Head of caudate nucleus (tissue), 42 donors: ENCODE data around the gene RAMP3.
"Not testable (repeated sequence)": the region's sequence is repeated elsewhere in the genome, so short reads cannot be mapped to it uniquely, and the experiment has no call there.

Source experiments
- DNase-seq, 42 donors: peaks; one replicate each; pipeline versions ENCODE4 v3.0.0 to v3.0.0-alpha.2; 2020 to 2021; ENCODE audit warnings: mixed read lengths in 7 of 42
- intact Hi-C: fragments of 100-400 bp; cut with DNase I; formaldehyde crosslinking; loops from one replicate; pipeline ENCODE4 v1.15.0; 2022

Gene RAMP3

GRCh38 chr7:45203936-45204445 lies 46.4 kb downstream of the RAMP3 start:
- intact Hi-C loops: no loop called here
- no peak for DNase-seq

DNA sequence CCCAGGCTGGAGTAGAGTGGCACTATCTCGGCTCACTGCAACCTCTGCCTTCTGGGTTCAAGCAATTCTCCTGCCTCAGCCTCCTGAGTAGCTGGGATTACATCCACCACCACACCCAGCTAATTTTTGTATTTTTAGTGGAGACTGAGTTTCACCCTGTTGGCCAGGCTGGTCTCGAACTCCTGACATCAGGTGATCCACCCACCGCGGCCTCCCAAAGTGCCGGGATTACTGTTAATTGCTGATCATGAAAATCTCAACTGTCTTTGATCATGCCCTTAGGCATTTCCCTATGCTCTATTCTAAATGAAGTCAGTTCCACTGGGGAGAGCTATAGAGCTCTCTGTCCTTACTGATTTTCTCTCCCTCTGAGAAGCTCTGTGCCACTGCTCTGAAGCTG lies 48.7 kb downstream of the RAMP3 start:
- intact Hi-C loops: not testable (repeated sequence)

GRCh38 chr7:45209909-45210308 lies 52.3 kb downstream of the RAMP3 start:
- DNase-seq, intact Hi-C loops: not testable (repeated sequence)

More for the DNA sequence above, 48.7 kb downstream of the RAMP3 start:
- peak in 1 of 42 donors; percentile 18 for DNase-seq

DNA sequence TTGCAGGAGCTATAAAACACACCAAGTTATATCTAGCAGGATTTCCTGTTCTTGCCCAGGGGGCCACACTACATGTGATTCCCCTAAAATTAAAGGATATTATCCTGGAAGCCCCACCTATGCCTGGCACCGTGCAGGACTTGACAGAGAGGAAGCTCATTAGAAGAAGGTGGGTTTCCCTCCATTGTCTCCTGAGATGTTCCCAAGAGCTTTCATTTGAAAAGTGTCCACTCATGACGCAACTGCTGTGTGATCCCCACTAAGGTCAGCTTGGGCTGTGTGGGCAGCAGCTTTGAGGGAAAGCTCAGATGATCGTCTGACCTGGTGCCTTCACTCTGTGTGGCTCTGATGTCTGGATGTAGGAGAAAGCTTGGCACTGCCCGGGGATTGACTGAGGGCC lies 53.5 kb downstream of the RAMP3 start:
- intact Hi-C loops: no loop called here
- peak in 1 of 42 donors; percentile 6 for DNase-seq

DNA sequence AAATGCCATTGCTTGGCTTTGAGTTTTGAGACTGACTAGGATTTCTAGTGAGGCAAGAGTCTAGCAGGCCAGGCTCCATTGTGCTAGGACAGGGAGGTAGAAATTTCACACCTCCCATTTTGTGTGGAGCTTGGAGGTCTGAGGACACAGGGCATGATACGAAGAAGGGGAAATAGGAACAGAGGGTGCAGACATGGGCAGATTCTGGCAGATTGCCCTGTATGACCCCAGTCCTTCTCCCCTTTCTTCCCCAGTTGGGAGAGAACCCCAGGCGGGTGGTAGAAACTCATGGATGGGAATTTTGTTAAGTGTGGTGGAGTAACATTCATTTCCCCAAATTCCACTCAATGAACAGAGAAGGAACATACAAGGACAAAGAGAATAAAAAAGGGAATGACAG lies 54.4 kb downstream of the RAMP3 start:
- peak in 1 of 42 donors; percentile 22 for DNase-seq
- intact Hi-C loops: no loop called here

DNA sequence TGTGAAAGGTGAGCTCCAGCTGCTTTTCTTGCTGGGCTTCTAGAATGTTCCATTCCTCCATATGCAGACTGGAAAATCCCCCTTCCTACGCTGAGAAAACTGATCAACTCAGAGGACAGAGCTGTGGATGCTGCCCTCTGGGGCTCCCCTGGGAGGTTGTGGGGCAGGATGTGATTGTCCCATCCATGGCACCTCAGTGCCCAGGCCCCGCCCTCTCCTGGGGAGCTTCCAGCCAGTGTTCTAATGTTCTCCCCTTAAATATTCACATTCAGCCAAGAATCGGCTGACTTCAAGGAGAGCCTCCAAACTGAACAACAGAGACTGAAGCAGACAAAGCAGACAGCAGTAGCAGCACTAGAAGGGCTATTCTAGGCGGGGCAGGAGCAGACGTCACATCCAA lies 55.0 kb downstream of the RAMP3 start:
- peak in 1 of 42 donors; percentile 31 for DNase-seq
- intact Hi-C loops: no loop called here

DNA sequence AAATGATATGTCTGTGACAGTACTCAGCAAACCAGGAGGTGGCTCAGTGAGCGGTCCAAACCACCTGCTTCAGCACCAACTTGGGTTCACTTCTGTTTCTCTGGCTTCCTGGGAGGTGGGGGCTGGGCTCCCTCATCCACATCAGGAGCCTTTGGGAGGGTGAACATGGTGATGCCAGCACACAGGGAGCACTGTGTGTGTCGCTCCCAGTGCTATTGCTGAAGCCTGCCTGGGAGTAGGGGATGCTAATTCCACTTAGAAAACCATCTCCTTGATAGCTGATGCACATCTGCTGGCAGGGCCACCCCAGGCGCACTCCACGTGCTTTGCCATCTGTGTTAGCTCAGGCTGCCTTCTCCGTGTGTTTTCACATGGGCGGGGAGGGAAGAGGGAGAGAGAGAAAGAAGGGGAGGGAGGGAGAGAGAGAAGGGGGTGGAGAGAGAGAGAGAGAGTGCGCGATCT lies 58.0 kb downstream of the RAMP3 start:
- intact Hi-C loops: no loop called here

DNA sequence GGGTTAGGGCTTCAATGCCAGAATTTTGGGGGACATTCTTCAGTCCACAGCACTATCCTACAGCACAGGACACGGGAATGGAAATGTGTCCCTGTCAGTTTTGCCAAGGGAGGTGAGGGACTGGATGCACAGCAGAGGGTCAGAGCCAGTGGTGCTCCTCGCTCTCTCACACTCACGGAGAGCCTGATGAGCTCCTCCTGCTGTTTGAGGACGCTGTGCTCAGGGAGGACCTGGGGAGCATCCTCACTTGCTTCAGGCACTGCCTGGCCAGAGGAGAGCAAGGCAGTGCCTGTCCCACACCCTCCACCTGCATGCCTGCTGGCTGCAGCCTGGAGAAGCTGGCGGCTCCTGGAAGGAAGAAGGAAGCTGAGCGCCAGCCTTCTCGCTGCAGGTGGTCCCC lies 58.6 kb downstream of the RAMP3 start:
- no peak for DNase-seq
- intact Hi-C loops: no loop called here

More for the DNA sequence above, 58.0 kb downstream of the RAMP3 start:
- peak in 8 of 42 donors; percentile 17 to 54 (median 33) for DNase-seq

GRCh38 chr7:45216622-45217165 lies 59.1 kb downstream of the RAMP3 start:
- intact Hi-C loops: no loop called here
- DNase-seq: peak in 1 of 42 donors; percentile 35

DNA sequence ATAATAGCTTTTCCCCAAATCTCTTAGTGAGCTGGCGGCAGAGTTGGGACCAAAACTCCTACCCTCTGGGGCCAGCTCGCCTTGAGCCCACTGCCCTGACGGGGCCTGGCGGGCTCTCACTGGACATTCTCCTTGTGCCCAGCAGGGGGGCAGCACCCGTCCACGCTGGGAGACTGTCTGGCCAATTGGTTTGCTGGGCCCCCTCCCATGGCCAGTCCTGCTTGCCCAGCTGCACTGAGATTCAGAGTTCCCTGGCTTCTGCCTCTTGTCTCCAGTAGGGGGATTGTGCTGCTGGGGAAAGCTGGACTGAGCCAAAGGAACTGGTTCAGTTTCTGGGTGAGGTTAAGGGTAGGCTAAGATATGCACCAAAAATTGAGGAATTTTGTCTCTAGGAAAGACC lies 59.8 kb downstream of the RAMP3 start:
- peak in 3 of 42 donors; percentile 14 to 49 (median 38) for DNase-seq
- intact Hi-C loops: no loop called here

- peak in 1 of 42 donors; percentile 26 for DNase-seq
- intact Hi-C loops: no loop called here
Observed at GRCh38 chr7:45219130-45219529, 61.5 kb downstream of the RAMP3 start.

DNA sequence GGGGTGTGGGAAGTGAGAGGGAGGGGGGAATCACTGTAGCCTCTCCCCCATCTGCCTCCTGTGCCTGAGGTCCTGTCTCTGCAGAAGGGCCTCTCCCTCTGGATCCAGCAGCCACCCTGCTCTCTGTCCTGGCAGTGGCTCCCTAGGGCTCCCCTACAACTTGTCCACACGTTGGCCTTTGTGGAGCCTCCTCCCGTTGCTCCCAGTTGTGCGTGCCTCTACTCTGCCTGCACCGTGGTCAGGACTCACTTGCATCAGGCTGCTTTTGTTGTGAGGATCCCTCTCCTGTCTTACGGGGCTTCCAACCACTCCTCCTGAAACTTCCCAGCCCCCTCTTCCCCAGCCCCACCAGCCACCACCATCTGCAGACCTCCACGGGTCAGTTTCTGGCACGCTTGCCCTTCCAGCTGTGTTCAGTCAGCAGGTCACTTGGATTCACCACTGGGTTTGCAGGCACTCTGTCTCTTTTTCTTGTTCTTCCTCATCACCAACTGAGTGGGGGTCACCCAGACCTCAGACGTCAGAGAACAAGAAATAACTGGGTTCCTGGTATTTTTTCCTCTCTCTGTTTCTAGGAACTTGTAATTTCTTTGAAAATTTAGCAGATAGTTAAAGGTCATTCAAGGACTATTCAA lies 62.3 kb downstream of the RAMP3 start:
- intact Hi-C loops: no loop called here
- DNase-seq: peak in 1 of 42 donors; percentile 39

DNA sequence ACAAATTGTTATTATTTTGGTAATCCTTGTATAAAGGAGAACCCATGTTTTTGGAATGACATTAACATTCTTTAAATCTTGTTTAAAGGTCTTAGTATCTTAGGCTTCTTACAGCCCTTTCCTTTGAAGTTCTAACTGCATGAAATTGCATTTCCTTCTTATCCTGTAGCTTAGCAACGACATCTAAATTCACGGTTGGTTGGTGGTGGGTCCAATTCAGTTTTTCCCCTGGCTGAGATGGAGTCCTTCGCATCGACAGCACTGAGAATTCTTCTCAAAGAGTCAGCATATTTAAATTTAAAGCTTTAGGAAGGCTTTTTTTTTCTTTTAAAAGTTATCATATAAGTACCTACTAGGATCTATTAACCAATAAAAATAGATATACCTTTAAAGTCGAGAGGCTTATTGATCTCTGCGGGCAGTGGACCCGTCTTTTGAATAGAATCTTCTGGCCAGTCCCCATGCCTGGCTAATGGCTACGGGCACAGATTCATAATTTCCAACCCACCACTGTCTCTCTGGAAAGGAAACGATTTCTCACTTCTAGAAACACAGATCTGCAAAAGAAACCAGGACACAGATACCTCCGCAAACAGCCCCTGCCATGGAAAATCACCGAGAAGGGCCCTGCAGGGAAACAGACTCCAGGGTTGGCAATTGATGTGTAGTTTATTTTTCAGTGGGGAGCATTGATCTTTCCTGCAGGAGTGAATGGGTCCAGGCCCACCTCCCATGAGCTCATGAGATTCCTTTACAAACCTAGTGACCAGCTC lies 63.4 kb downstream of the RAMP3 start:
- intact Hi-C loops: no loop called here
- peak in 1 of 42 donors; percentile 26 for DNase-seq

- DNase-seq: peak in 1 of 42 donors; percentile 35
- intact Hi-C loops: no loop called here
Observed at GRCh38 chr7:45221896-45222604, 64.5 kb downstream of the RAMP3 start.

DNA sequence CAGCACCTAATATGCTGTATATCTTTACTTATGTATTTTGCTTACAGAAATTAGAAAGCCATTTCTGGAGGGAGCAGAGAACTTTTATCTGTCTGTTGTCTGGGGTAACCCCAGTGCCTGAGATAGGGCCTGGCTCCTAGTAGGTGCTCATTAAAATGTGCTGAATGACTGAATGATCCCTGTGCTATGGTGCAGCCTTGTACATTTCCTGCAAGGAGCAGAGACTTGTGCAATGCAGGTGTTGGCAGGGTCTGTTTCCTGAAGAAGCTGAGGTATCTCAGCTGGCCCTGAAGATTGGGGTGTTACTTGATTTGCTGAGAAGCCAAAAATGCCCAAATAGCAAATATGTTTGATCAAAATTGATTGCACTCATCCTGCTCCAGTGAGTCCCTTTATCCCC lies 65.5 kb downstream of the RAMP3 start:
- intact Hi-C loops: no loop called here
- peak in 1 of 42 donors; percentile 14 for DNase-seq

- intact Hi-C loops: no loop called here
- DNase-seq: peak in 1 of 42 donors; percentile 37
Observed at GRCh38 chr7:45223728-45224630, 66.4 kb downstream of the RAMP3 start.

DNA sequence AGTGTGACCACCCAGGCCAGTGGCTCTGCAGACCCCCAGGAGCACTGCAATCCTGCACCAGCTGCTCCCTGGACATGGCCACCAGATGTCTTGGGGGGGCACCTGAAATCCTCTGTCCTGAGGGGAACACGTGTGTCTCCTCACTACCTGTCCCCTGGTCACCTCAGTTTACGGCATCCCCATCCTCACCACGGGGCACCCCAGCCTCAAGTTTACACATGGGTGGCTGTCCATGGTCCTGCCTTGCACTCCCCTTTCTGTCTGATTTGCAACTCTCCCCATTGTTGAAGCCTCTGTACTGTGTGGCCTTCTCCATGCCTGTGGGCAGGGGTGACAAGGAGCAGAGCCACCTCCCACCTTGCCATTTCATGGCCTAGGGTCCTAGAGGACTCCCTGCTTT lies 67.2 kb downstream of the RAMP3 start:
- intact Hi-C loops: no loop called here
- DNase-seq: peak in 1 of 42 donors; percentile 20

DNA sequence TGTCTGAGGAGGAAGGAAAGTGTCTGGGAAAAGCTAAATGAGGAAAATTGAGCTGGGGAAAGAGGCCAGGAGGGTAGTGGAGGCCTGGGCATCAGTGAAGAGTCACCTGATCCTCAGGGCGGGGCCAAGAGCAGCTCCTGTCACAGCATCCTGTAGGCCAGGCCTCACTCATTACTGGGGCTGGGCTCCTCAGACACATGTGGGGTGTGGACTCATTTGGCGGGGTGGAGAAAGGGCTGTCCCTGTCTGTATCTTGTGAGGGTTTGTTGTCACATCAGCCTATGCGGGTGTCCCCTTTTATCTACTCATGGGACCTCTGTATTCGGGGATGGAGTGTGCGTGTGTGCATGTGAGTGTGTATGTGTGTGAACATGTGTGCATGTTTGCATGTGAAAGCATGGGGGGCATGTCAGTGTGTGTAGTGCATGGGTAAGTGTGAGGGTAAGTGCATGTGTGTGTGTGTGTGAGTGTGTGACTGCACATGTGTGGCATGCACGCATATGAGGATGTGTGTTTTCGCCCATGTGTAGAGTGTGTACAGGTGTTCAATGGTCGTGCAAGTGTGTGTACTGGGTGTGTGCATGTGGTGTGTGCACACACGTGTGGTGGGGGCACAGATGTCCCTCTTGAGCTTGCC lies 67.8 kb downstream of the RAMP3 start:
- DNase-seq: peak in 1 of 42 donors; percentile 12
- intact Hi-C loops: no loop called here
